ENCODE measurements around the gene NAA15. TPM values are rescaled to one million over a fixed set of nuclear protein-coding genes. Genes with fewer than 3 reads are reported as not detected.

NAA15 gene
- total and polyA plus RNA-seq, 2 of the 8 experiments (the other 6 are each of a cell fraction or from before 2014, with no cell fraction given) = 9.7 to 124 TPM

- TF ChIP-seq POU5F1 (IDR thresholded peaks at IDR 0.05; ENCODE audit: low read depth, low read length) = no peak
- Histone ChIP-seq H4K20me1 (replicated peaks in 1 of 2; ENCODE audit: control insufficient read depth in 1 of 2, insufficient read depth in 2 of 2, low read length in 2 of 2) (no peaks in the 10 kb centered on the region), H3K27me3 (replicated peaks in 1 of 4; ENCODE audit: control insufficient read depth in 3 of 4, extremely low read depth in 1 of 4, insufficient read depth in 3 of 4, low read length in 3 of 4) (no peaks in the 10 kb centered on the region), H2BK5ac (ENCODE audit: low read depth, low read length) (no peak overlapping the region), H2BK20ac (ENCODE audit: low read length) (no peak overlapping the region), H3K79me1 (ENCODE audit: low read depth, low read length) (no peaks in the 10 kb centered on the region), H3K56ac (replicated peaks; ENCODE audit: insufficient read length, low read depth, low read length) (no peak overlapping the region), H2BK120ac (replicated peaks; ENCODE audit: low read depth, low read length) (no peak overlapping the region), H3K4ac (replicated peaks; ENCODE audit: insufficient read length, low read depth, low read length) (no peak overlapping the region), H3K4me3 (ENCODE audit: extremely low read depth in 1 of 4, insufficient read depth in 2 of 4, low read depth in 3 of 4, low read length in 4 of 4) (no peak overlapping the region), H3K18ac (ENCODE audit: extremely low read depth, low read length) (no peak overlapping the region), H4K5ac (ENCODE audit: insufficient read length, low read depth, low read length) (no peak overlapping the region), H2BK15ac (ENCODE audit: low read length) (no peak overlapping the region), H4K91ac (replicated peaks; ENCODE audit: insufficient read length, low read length) (no peak overlapping the region), H3K36me3 (ENCODE audit: control insufficient read depth in 2 of 4, insufficient read depth in 4 of 4, low read length in 3 of 4) (peaks cover 0 to 79% (median 26%) of the 10 kb centered on the region in 4 experiments; a peak in 7 of 8 replicates), H3K23me2 (ENCODE audit: low read depth, low read length) (no peaks in the 10 kb centered on the region), H2BK12ac (ENCODE audit: low read depth, low read length) (no peak overlapping the region), H3K9ac (replicated peaks in 1 of 4; ENCODE audit: extremely low read depth in 1 of 4, low read depth in 3 of 4, low read length in 3 of 4) (no peak overlapping the region), H3K14ac (ENCODE audit: insufficient read length) (no peak overlapping the region), H2AFZ (ENCODE audit: low read length) (no peak overlapping the region), H2AK5ac (ENCODE audit: low read depth, low read length) (no peak overlapping the region), H4K8ac (ENCODE audit: extremely low read depth, insufficient read depth, low read length) (no peak overlapping the region; the same call in 1 of the 2 replicates), H3K4me1 (replicated peaks in 1 of 4; ENCODE audit: control insufficient read depth in 3 of 4, insufficient read depth in 4 of 4, low read length in 3 of 4) (no peaks in the 10 kb centered on the region), H3K4me2 (ENCODE audit: insufficient read depth in 1 of 2, low read depth in 2 of 2, low read length in 2 of 2) (no peak overlapping the region), H3K23ac (ENCODE audit: insufficient read length) (no peak overlapping the region), H3K79me2 (ENCODE audit: control insufficient read depth in 1 of 2, insufficient read depth in 2 of 2, low read length in 2 of 2) (no peaks in the 10 kb centered on the region), H3K27ac (ENCODE audit: low read depth, low read length) (no peak overlapping the region), H3K9me3 (ENCODE audit: insufficient read depth in 2 of 2, low read depth in 1 of 2, low read length in 1 of 2) (no peaks in the 10 kb centered on the region)
- DNase-seq (ENCODE audit: low read depth in 1 of 2, low spot score in 2 of 2) (no peak), FAIRE-seq (no peak)
- POLR2A ChIA-PET (ENCODE audit: partially characterized antibody) = interaction anchor here (1.1 kb wide), 1 partner anchor 22 kb away, joined by 3 read pairs; no protein-coding TSS in a partner anchor
- CTCF ChIA-PET (ENCODE audit: partially characterized antibody) = interaction anchor here (0.8 kb wide), 1 partner anchor 109 kb away, joined by 3 read pairs; no protein-coding TSS in a partner anchor
Observed at GRCh38 chr4:139389102-139389501, 87.8 kb downstream of the NAA15 start.

All from H1 (cell line).